ENCODE measurements around the gene SCN9A. TPM values are rescaled to one million over a fixed set of nuclear protein-coding genes. Genes with fewer than 3 reads are reported as not detected.
"Not testable (repeated sequence)": the region's sequence is repeated elsewhere in the genome, so short reads cannot be mapped to it uniquely, and the experiment has no call there.

Gene SCN9A
- total and polyA plus RNA-seq, 9 of the 15 experiments (the other 6 are each of a cell fraction or from before 2014, with no cell fraction given) = 1.4 to 22.8 (median 7.1) TPM

DNA sequence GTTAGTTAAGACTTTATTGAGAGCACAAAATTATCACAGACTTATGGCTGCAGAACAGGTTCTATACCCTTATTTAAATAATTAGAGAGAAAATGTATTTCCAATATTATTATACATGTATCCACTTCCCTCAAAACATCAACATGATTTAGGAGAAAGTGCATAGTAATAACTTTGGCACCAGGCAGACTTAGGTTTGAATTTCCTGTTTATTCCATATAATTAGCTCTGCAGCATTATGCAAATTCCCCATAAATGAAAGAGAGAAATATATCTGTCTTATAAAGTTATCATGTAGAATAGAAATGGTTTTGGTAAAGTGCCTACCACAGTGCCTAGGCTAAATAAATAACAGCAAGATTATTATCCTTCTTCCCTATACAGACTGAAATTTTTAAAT is 15.3 kb downstream of the SCN9A start (continued):
- TF ChIP-seq, protein P1, sequence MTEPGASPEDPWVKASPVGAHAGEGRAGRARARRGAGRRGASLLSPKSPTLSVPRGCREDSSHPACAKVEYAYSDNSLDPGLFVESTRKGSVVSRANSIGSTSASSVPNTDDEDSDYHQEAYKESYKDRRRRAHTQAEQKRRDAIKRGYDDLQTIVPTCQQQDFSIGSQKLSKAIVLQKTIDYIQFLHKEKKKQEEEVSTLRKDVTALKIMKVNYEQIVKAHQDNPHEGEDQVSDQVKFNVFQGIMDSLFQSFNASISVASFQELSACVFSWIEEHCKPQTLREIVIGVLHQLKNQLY (CRISPR knock-in tag; conservative IDR thresholded peaks at IDR 0.05) = no peak
- TF ChIP-seq FOXA3 (CRISPR knock-in tag; conservative IDR thresholded peaks at IDR 0.05 in 1 of 2, IDR thresholded peaks at IDR 0.05 in 1 of 2) (no peak), NKRF (IDR thresholded peaks at IDR 0.05; ENCODE audit: borderline replicate concordance) (no peak)

DNA sequence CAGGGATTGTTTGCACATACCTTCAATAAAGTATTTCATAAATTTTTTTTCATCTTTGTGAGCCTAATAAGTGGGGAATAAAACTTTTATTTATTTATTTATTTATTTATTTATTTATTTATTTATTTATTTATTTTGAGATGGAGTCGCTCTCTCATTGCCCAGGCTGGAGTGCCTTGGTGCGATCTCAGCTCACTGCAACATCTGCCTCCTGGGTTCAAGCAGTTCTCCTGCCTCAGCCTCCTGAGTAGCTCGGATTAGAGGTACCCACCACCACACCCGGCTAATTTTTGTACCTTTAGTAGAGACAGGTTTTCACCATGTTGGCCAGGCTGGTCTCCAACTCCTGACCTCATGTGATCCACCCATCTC is 17.8 kb downstream of the SCN9A start:
- H3K27me3 ChIP-seq (ENCODE audit: control insufficient read depth in 2 of 2, insufficient read depth in 2 of 2, low read length in 2 of 2); in situ Hi-C loops (cut with MboI); H4K20me1 ChIP-seq (replicated peaks; ENCODE audit: control insufficient read depth, insufficient read depth, low read length); H3K9me1 ChIP-seq (ENCODE audit: control insufficient read depth, insufficient read depth, low read length); H3K9me3 ChIP-seq (replicated peaks; ENCODE audit: control insufficient read depth, insufficient read depth, low read depth, low read length); H3K4me3 ChIP-seq; H3K36me3 ChIP-seq (ENCODE audit: control insufficient read depth, insufficient read depth, low read length); FAIRE-seq; DNase-seq (ENCODE audit: extremely low read depth in 1 of 4, low spot score in 3 of 4): not testable (repeated sequence)
- TF ChIP-seq CUX1 (CRISPR knock-in tag; IDR thresholded peaks at IDR 0.05) (0 out of 2 replicates have a peak, but pooled peaks have one; percentile 52), ZNF589 (CRISPR knock-in tag; IDR thresholded peaks at IDR 0.05; ENCODE audit: low read depth) (peak; percentile 17; the same call in 1 of the 2 replicates), ZNF175 (CRISPR knock-in tag; IDR thresholded peaks at IDR 0.05; ENCODE audit: low read depth) (peak; percentile 86; the same call in 1 of the 2 replicates)
- H3K4me1 ChIP-seq (replicated peaks in 1 of 2; ENCODE audit: control insufficient read depth in 2 of 2, insufficient read depth in 2 of 2, low read length in 2 of 2) = peaks cover 6 to 45% of the 10 kb centered on the region in 2 experiments
- BruUV-seq (replicated peaks) = TSS peak; percentile 80
- peak overlapping the region; percentile 76 for H3K4me2 ChIP-seq (ENCODE audit: insufficient read depth, low read length)
- H2AFZ ChIP-seq (ENCODE audit: low read depth, low read length) = peak overlapping the region; percentile 83
- peak; percentile 2; the same call in 1 of the 3 replicates for ATAC-seq
- intact Hi-C loops (cut with micrococcal nuclease) = loop anchor here (1.0 kb wide), 1 partner anchor 18 kb away; no protein-coding TSS in a partner anchor
- H3K27ac ChIP-seq (ENCODE audit: extremely low read depth, low read depth, low read length) = peak overlapping the region; percentile 85
- peak overlapping the region in 1 of 2 experiments; percentile 55; a peak in 2 of 4 replicates for H3K9ac ChIP-seq (ENCODE audit: insufficient read depth in 1 of 2, low read depth in 2 of 2, low read length in 2 of 2)
- CTCF ChIA-PET (ENCODE audit: low intra/inter-chr PET ratio) = interaction anchor here (0.6 kb wide), 1 partner anchor 413 kb away, joined by 3 read pairs; no protein-coding TSS in a partner anchor
- WGBS (ENCODE audit: insufficient coverage, low coverage, missing lambda C conversion rate) = 53% methylated on average over 4 of the region's 4 CpGs
- H3K79me2 ChIP-seq (ENCODE audit: control insufficient read depth, insufficient read depth, low read length) = peaks cover 54% of the 10 kb centered on the region
- POLR2A ChIA-PET = interaction anchor here (0.7 to 2.6 kb wide), 3 partner anchors 10 to 17 kb away, joined by 3 to 12 read pairs (median 5); no protein-coding TSS in a partner anchor
